Measurements from ENCODE around the gene RIN3. TPM values are rescaled to one million over a fixed set of nuclear protein-coding genes. Genes with fewer than 3 reads are reported as not detected.

Gene RIN3
- total RNA-seq, 1 experiment from 2014 or later = 14.8 TPM

- H3K9me3 ChIP-seq (ENCODE audit: insufficient read depth, low read depth) = no peaks in the 10 kb centered on the region
- H3K27me3 ChIP-seq (ENCODE audit: insufficient read depth, low read depth) = no peaks in the 10 kb centered on the region
- no peak overlapping the region for H3K4me3 ChIP-seq
- POLR2A ChIA-PET (ENCODE audit: unreplicated experiment) = no interaction called here
- BruUV-seq (replicated peaks) = no TSS peak
- H3K4me2 ChIP-seq = no peak overlapping the region
- no peak for TF ChIP-seq EZH2 (IDR thresholded peaks at IDR 0.05; ENCODE audit: low read depth)
- TF ChIP-seq, protein P1, sequence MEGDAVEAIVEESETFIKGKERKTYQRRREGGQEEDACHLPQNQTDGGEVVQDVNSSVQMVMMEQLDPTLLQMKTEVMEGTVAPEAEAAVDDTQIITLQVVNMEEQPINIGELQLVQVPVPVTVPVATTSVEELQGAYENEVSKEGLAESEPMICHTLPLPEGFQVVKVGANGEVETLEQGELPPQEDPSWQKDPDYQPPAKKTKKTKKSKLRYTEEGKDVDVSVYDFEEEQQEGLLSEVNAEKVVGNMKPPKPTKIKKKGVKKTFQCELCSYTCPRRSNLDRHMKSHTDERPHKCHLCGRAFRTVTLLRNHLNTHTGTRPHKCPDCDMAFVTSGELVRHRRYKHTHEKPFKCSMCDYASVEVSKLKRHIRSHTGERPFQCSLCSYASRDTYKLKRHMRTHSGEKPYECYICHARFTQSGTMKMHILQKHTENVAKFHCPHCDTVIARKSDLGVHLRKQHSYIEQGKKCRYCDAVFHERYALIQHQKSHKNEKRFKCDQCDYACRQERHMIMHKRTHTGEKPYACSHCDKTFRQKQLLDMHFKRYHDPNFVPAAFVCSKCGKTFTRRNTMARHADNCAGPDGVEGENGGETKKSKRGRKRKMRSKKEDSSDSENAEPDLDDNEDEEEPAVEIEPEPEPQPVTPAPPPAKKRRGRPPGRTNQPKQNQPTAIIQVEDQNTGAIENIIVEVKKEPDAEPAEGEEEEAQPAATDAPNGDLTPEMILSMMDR (conservative IDR thresholded peaks at IDR 0.05) = no peak
- no peaks in the 10 kb centered on the region for H3K9me2 ChIP-seq (ENCODE audit: insufficient read depth)
- H3F3A ChIP-seq (ENCODE audit: insufficient read depth, low read depth) = peaks cover 16% of the 10 kb centered on the region
- H4K20me1 ChIP-seq (ENCODE audit: insufficient read depth) = no peaks in the 10 kb centered on the region
- CTCF ChIA-PET = no interaction called here
- intact Hi-C loops (cut with micrococcal nuclease; ENCODE audit: unreplicated experiment) = no loop called here
- no peak for DNase-seq
- no peaks in the 10 kb centered on the region for H3K36me3 ChIP-seq (ENCODE audit: low read depth)
- H2AFZ ChIP-seq = no peak overlapping the region
- peaks cover 19% of the 10 kb centered on the region for H3K4me1 ChIP-seq (replicated peaks; ENCODE audit: insufficient read depth)
- H3K27ac ChIP-seq = no peak overlapping the region
- no peaks in the 10 kb centered on the region for H3K79me2 ChIP-seq (ENCODE audit: low read depth)
These were observed 140.8 kb downstream of the RIN3 start for GRCh38 chr14:92654239-92654901.

GRCh38 chr14:92655419-92656201 is 142.0 kb downstream of the RIN3 start:
- no TSS peak for BruUV-seq (replicated peaks)
- H3K27me3 ChIP-seq (ENCODE audit: insufficient read depth, low read depth) = no peaks in the 10 kb centered on the region
- TF ChIP-seq EZH2 (IDR thresholded peaks at IDR 0.05; ENCODE audit: low read depth) = no peak
- TF ChIP-seq, protein P1 (conservative IDR thresholded peaks at IDR 0.05) = no peak
- H3K4me2 ChIP-seq = no peak overlapping the region
- H3K4me1 ChIP-seq (replicated peaks; ENCODE audit: insufficient read depth) = peaks cover 6% of the 10 kb centered on the region
- intact Hi-C loops (cut with micrococcal nuclease; ENCODE audit: unreplicated experiment) = no loop called here
- no peaks in the 10 kb centered on the region for H3K9me2 ChIP-seq (ENCODE audit: insufficient read depth)
- H3K36me3 ChIP-seq (ENCODE audit: low read depth) = no peaks in the 10 kb centered on the region
- no peaks in the 10 kb centered on the region for H3K79me2 ChIP-seq (ENCODE audit: low read depth)
- CTCF ChIA-PET = no interaction called here
- DNase-seq = no peak
- H3K27ac ChIP-seq = no peak overlapping the region
- POLR2A ChIA-PET (ENCODE audit: unreplicated experiment) = interaction anchor here (0.8 kb wide), 1 partner anchor 106 kb away, joined by 3 read pairs; no protein-coding TSS in a partner anchor
- no peaks in the 10 kb centered on the region for H3K9me3 ChIP-seq (ENCODE audit: insufficient read depth, low read depth)
- no peak overlapping the region for H2AFZ ChIP-seq
- H3F3A ChIP-seq (ENCODE audit: insufficient read depth, low read depth) = peaks cover 7% of the 10 kb centered on the region
- H3K4me3 ChIP-seq = no peak overlapping the region
- no peaks in the 10 kb centered on the region for H4K20me1 ChIP-seq (ENCODE audit: insufficient read depth)

- no TSS peak for BruUV-seq (replicated peaks)
- no peaks in the 10 kb centered on the region for H3F3A ChIP-seq (ENCODE audit: insufficient read depth, low read depth)
- no peak overlapping the region for H3K4me2 ChIP-seq
- intact Hi-C loops (cut with micrococcal nuclease; ENCODE audit: unreplicated experiment) = no loop called here
- H3K9me2 ChIP-seq (ENCODE audit: insufficient read depth) = no peaks in the 10 kb centered on the region
- H3K4me1 ChIP-seq (replicated peaks; ENCODE audit: insufficient read depth) = no peaks in the 10 kb centered on the region
- H3K36me3 ChIP-seq (ENCODE audit: low read depth) = no peaks in the 10 kb centered on the region
- H3K27me3 ChIP-seq (ENCODE audit: insufficient read depth, low read depth) = no peaks in the 10 kb centered on the region
- H2AFZ ChIP-seq = no peak overlapping the region
- TF ChIP-seq, protein P1 (conservative IDR thresholded peaks at IDR 0.05) = no peak
- no peak for TF ChIP-seq EZH2 (IDR thresholded peaks at IDR 0.05; ENCODE audit: low read depth)
- no peak overlapping the region for H3K4me3 ChIP-seq
- H3K79me2 ChIP-seq (ENCODE audit: low read depth) = no peaks in the 10 kb centered on the region
- ChIA-PET CTCF (no interaction called here), POLR2A (ENCODE audit: unreplicated experiment) (interaction anchor here (0.8 kb wide), 1 partner anchor 107 kb away, joined by 3 read pairs; no protein-coding TSS in a partner anchor)
- no peaks in the 10 kb centered on the region for H4K20me1 ChIP-seq (ENCODE audit: insufficient read depth)
- H3K27ac ChIP-seq = no peak overlapping the region
- no peaks in the 10 kb centered on the region for H3K9me3 ChIP-seq (ENCODE audit: insufficient read depth, low read depth)
- no peak for DNase-seq
These were observed 142.9 kb downstream of the RIN3 start for GRCh38 chr14:92656306-92657081.
